Left colon (tissue), 2 donors: Measurements from ENCODE around the gene SAP30BP. TPM values are rescaled to one million over a fixed set of nuclear protein-coding genes. Genes with fewer than 3 reads are reported as not detected.

ENCODE experiments used
- total RNA-seq, 2 donors: library from RNA; stranded (reverse); fragmentation: NEBNext Ultra II Directional; extraction: Animal tissue kit (Norgen Biotek cat#: 25700); gene quantifications; one replicate each; pipeline ENCODE4 v1.2.1, GENCODE V29; 2021
- donor health status: DM: no; HTN: no; CAD: no.
- donor health status: DM: yes; HTN: yes; CAD: no.

SAP30BP gene
- total RNA-seq, 2 donors from 2014 or later: 72.1 to 72.5 TPM

Other genes with a start within 250 kb of the SAP30BP start
- 100 to 1,000 TPM in 1 of 2 donors, 10 to 100 TPM in 1; 99.9 to 123 TPM for gene TMEM94, start 210.7 kb upstream of the SAP30BP start, total RNA-seq
- 10 to 100 TPM; 28.4 to 30.6 TPM for gene CASKIN2, start 151.8 kb upstream of the SAP30BP start, total RNA-seq
- gene TSEN54, start 150.8 kb upstream of the SAP30BP start, total RNA-seq: 10 to 100 TPM; 30.1 to 38.9 TPM
- 100 to 1,000 TPM; 447 to 529 TPM for gene LLGL2, start 141.6 kb upstream of the SAP30BP start, total RNA-seq
- gene MYO15B, start 79.5 kb upstream of the SAP30BP start, total RNA-seq: 100 to 1,000 TPM; 575 to 676 TPM
- gene SMIM5, start 33.9 kb upstream of the SAP30BP start, total RNA-seq: 10 to 100 TPM; 15.4 to 28.3 TPM
- gene RECQL5, start 184 bp upstream of the SAP30BP start, total RNA-seq: 10 to 100 TPM; 23.2 to 27.0 TPM
- gene ITGB4, start 54.1 kb downstream of the SAP30BP start, total RNA-seq: 100 to 1,000 TPM; 252 to 318 TPM
- gene GALK1, start 97.9 kb downstream of the SAP30BP start, total RNA-seq: 10 to 100 TPM; 14.1 to 16.9 TPM
- 10 to 100 TPM; 18.3 to 21.8 TPM for gene UNK, start 117.5 kb downstream of the SAP30BP start, total RNA-seq
- gene UNC13D, start 177.1 kb downstream of the SAP30BP start, total RNA-seq: 10 to 100 TPM; 20.5 to 31.0 TPM
- gene WBP2, start 188.0 kb downstream of the SAP30BP start, total RNA-seq: 100 to 1,000 TPM in 1 of 2 donors, 10 to 100 TPM in 1; 96.5 to 105 TPM
- gene TRIM47, start 211.2 kb downstream of the SAP30BP start, total RNA-seq: 10 to 100 TPM; 44.8 to 61.8 TPM
- 10 to 100 TPM; 15.0 to 18.7 TPM for gene TRIM65, start 229.6 kb downstream of the SAP30BP start, total RNA-seq
- 100 to 1,000 TPM in 1 of 2 donors, 10 to 100 TPM in 1; 84.2 to 111 TPM for gene MRPL38, start 237.5 kb downstream of the SAP30BP start, total RNA-seq